ENCODE data around the gene MAFB. TPM values are rescaled to one million over a fixed set of nuclear protein-coding genes. Genes with fewer than 3 reads are reported as not detected.

The MAFB gene
- total and polyA plus RNA-seq, 2 donors (not counting 1 experiment from before 2014, with no cell fraction given), result 0.40 to 3.0 TPM

DNA sequence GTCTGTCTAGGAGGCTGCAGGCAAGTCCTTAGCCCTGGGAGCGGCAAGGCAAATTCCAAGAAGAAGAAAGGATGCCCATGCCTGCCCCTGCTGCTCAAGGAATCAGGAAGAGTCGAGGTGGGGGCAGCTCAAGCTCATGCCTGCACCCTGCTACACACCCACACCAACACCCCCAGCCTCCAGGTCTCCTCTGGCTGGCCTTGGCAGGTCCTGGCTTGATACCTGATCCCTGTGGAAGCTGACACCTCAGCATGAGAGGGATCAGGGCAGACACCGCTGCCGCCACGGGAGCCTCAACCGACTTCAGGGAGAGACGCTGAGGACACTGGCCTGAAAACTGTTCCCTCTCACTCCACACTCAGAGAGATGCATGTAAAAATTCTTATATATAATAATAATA is 35.5 kb upstream of the MAFB start:
- TF ChIP-seq, protein P1, sequence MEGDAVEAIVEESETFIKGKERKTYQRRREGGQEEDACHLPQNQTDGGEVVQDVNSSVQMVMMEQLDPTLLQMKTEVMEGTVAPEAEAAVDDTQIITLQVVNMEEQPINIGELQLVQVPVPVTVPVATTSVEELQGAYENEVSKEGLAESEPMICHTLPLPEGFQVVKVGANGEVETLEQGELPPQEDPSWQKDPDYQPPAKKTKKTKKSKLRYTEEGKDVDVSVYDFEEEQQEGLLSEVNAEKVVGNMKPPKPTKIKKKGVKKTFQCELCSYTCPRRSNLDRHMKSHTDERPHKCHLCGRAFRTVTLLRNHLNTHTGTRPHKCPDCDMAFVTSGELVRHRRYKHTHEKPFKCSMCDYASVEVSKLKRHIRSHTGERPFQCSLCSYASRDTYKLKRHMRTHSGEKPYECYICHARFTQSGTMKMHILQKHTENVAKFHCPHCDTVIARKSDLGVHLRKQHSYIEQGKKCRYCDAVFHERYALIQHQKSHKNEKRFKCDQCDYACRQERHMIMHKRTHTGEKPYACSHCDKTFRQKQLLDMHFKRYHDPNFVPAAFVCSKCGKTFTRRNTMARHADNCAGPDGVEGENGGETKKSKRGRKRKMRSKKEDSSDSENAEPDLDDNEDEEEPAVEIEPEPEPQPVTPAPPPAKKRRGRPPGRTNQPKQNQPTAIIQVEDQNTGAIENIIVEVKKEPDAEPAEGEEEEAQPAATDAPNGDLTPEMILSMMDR (conservative IDR thresholded peaks at IDR 0.05 in 1 of 2, IDR thresholded peaks at IDR 0.05 in 1 of 2; ENCODE audit: low read depth in 1 of 2, low read length in 2 of 2), result no peak
- no peak for TF ChIP-seq EZH2 (IDR thresholded peaks at IDR 0.05; ENCODE audit: low read length, missing control alignments)
- no peaks in the 10 kb centered on the region for H3K27me3 ChIP-seq (ENCODE audit: control insufficient read depth, insufficient read depth, low read length)
- no peaks in the 10 kb centered on the region for H3K79me2 ChIP-seq (ENCODE audit: control insufficient read depth, insufficient read depth, low read length)
- H2AFZ ChIP-seq (ENCODE audit: low read length), result no peak overlapping the region
- no peaks in the 10 kb centered on the region for H3K9me3 ChIP-seq (ENCODE audit: control insufficient read depth, insufficient read depth, low read depth, low read length)
- no peak overlapping the region for H3K27ac ChIP-seq (ENCODE audit: insufficient read depth, low read length)
- no peak overlapping the region for H3K9ac ChIP-seq (ENCODE audit: insufficient read depth, low read length)
- DNase-seq (ENCODE audit: low read depth in 2 of 2), result no peak
- H3K4me1 ChIP-seq (ENCODE audit: control insufficient read depth, extremely low read depth, insufficient read depth, low read length), result no peaks in the 10 kb centered on the region
- H3K4me2 ChIP-seq (ENCODE audit: extremely low read depth, insufficient read depth, low read length), result no peak overlapping the region
- H3K36me3 ChIP-seq (ENCODE audit: control insufficient read depth, insufficient read depth, low read length), result no peaks in the 10 kb centered on the region
- H3K4me3 ChIP-seq (replicated peaks in 1 of 4; ENCODE audit: control extremely low read depth in 1 of 4, insufficient read depth in 1 of 4, low read depth in 3 of 4, low read length in 4 of 4), result no peak overlapping the region
- H4K20me1 ChIP-seq (ENCODE audit: control insufficient read depth, extremely low read depth, insufficient read depth, low read length), result no peaks in the 10 kb centered on the region

DNA sequence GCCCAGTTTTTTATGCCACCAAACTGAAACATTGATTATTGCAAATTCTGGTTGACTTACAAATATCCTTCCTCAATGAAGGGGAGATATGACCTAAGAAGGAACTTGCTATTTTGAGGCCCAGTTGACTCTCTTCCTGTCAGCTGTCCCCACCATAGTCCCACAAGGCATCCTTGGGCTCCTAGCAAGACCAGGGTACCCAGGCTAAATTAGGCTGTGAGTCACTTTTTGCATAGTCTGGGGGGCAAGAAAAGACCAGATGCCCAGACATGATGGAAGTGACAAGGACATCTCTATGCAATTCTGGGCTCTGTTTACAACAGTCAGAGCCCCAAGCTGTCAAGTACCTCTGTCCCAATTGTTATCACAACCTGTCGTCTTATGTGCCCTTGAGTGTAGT is 31.8 kb upstream of the MAFB start:
- Histone ChIP-seq H3K9ac (ENCODE audit: insufficient read depth, low read length) (no peak overlapping the region), H3K36me3 (ENCODE audit: control insufficient read depth, insufficient read depth, low read length) (no peaks in the 10 kb centered on the region), H3K4me2 (ENCODE audit: extremely low read depth, insufficient read depth, low read length) (no peak overlapping the region), H3K9me3 (ENCODE audit: control insufficient read depth, insufficient read depth, low read depth, low read length) (no peaks in the 10 kb centered on the region), H2AFZ (ENCODE audit: low read length) (no peak overlapping the region), H3K27me3 (ENCODE audit: control insufficient read depth, insufficient read depth, low read length) (no peaks in the 10 kb centered on the region), H3K4me3 (replicated peaks in 1 of 4; ENCODE audit: control extremely low read depth in 1 of 4, insufficient read depth in 1 of 4, low read depth in 3 of 4, low read length in 4 of 4) (no peak overlapping the region), H3K79me2 (ENCODE audit: control insufficient read depth, insufficient read depth, low read length) (no peaks in the 10 kb centered on the region), H3K27ac (ENCODE audit: insufficient read depth, low read length) (no peak overlapping the region), H4K20me1 (ENCODE audit: control insufficient read depth, extremely low read depth, insufficient read depth, low read length) (no peaks in the 10 kb centered on the region), H3K4me1 (ENCODE audit: control insufficient read depth, extremely low read depth, insufficient read depth, low read length) (no peaks in the 10 kb centered on the region)
- no peak for DNase-seq (ENCODE audit: low read depth in 2 of 2)
- no peak for TF ChIP-seq EZH2 (IDR thresholded peaks at IDR 0.05; ENCODE audit: low read length, missing control alignments)
- TF ChIP-seq, protein P1 (conservative IDR thresholded peaks at IDR 0.05 in 1 of 2, IDR thresholded peaks at IDR 0.05 in 1 of 2; ENCODE audit: low read depth in 1 of 2, low read length in 2 of 2), result no peak

DNA sequence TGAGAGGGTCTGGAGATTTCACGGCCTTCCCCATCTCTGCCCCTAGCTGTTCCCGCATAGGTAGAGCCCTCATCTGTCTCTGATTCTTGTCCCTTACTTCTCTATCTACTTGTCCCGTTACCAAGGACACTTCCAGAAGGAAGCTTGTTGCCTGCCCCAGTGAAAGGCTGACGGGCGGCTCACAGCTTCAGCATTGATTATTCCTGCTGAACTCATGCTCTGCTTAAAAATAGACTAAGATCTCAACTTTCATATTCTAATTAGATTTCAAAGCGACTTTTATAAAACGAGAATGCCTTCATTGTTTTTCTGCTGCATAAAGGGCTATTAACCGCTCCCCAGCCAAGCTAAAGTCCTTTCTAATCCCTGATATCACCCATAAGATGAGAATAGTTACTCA is 31.1 kb upstream of the MAFB start:
- H3K4me2 ChIP-seq (ENCODE audit: extremely low read depth, insufficient read depth, low read length), result no peak overlapping the region
- H3K9me3 ChIP-seq (ENCODE audit: control insufficient read depth, insufficient read depth, low read depth, low read length), result no peaks in the 10 kb centered on the region
- H4K20me1 ChIP-seq (ENCODE audit: control insufficient read depth, extremely low read depth, insufficient read depth, low read length), result no peaks in the 10 kb centered on the region
- DNase-seq (ENCODE audit: low read depth in 2 of 2), result no peak
- no peak overlapping the region for H2AFZ ChIP-seq (ENCODE audit: low read length)
- H3K36me3 ChIP-seq (ENCODE audit: control insufficient read depth, insufficient read depth, low read length), result no peaks in the 10 kb centered on the region
- no peaks in the 10 kb centered on the region for H3K27me3 ChIP-seq (ENCODE audit: control insufficient read depth, insufficient read depth, low read length)
- H3K9ac ChIP-seq (ENCODE audit: insufficient read depth, low read length), result no peak overlapping the region
- H3K79me2 ChIP-seq (ENCODE audit: control insufficient read depth, insufficient read depth, low read length), result no peaks in the 10 kb centered on the region
- H3K27ac ChIP-seq (ENCODE audit: insufficient read depth, low read length), result no peak overlapping the region
- no peak for TF ChIP-seq EZH2 (IDR thresholded peaks at IDR 0.05; ENCODE audit: low read length, missing control alignments)
- TF ChIP-seq, protein P1 (conservative IDR thresholded peaks at IDR 0.05 in 1 of 2, IDR thresholded peaks at IDR 0.05 in 1 of 2; ENCODE audit: low read depth in 1 of 2, low read length in 2 of 2), result no peak
- H3K4me1 ChIP-seq (ENCODE audit: control insufficient read depth, extremely low read depth, insufficient read depth, low read length), result no peaks in the 10 kb centered on the region
- no peak overlapping the region for H3K4me3 ChIP-seq (replicated peaks in 1 of 4; ENCODE audit: control extremely low read depth in 1 of 4, insufficient read depth in 1 of 4, low read depth in 3 of 4, low read length in 4 of 4)

All from fibroblast of lung (primary cell).